ENCODE data around the gene SYT8. TPM values are rescaled to one million over a fixed set of nuclear protein-coding genes. Genes with fewer than 3 reads are reported as not detected.
A peak's percentile ranks its signal among the peaks of the same experiment; 100 is the strongest.
"Not testable (repeated sequence)": the region's sequence is repeated elsewhere in the genome, so short reads cannot be mapped to it uniquely, and the experiment has no call there.

The SYT8 gene
- total RNA-seq, 4 donors from 2014 or later = not detected

DNA sequence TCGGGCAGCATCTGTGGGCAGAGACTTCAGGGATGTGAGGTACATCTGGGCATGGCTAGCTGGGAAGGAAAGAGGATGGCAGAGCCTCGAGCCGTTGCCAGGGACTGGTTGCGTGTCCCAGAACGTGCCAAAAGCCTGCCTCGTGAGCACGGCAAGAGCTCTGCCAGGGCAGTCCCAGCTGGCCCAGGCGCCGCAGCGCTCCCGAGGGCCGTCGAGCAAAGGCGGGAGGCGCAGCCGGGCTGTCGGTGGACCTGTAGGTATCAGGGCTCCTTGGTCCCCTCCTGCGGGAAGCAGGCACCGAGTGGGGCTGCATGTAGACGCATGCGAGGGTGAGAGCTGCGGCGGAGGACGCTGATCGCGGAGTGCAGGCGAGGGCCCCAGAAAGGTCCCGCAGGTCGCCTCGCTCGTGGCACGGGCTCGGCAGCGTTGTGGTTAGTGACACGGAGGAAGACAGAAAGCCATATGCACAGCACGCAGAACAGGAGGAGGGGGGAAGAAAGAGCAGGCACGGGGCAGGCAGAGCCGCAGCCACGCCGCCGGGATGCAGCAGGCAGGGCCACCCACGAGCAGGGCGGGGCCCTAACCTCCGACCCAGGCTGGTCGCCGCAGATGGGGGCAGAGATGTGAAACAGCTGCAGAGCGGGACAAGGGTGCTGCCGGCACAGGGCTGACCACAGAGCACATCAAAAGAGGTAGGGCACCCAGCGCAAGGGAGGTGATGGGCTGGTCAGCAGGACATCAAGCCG lies 36.1 kb downstream of the SYT8 start:
- DNase-seq (no peak), ATAC-seq (peak in 1 of 2 donors; percentile 38)
- Histone ChIP-seq H3K9me3 (no peaks in the 10 kb centered on the region), H3K4me1 (peaks cover 5 to 16% of the 10 kb centered on the region in 2 donors), H3K36me3 (no peaks in the 10 kb centered on the region), H3K27me3 (peaks cover 34 to 67% (median 63%) of the 10 kb centered on the region in 3 donors), H3K27ac (peak overlapping the region; percentile 58 to 73 (median 69)), H3K4me3 (peak overlapping the region; percentile 21 to 37 (median 32))
- intact Hi-C loops (cut with DNase I; ENCODE audit: low total_unique reads) (no loop called here), in situ Hi-C loops (cut with MboI; ENCODE audit: low sequenced_read_pairs in 4 of 4) (no loop called here)
- TF ChIP-seq POLR2A (IDR thresholded peaks at IDR 0.05) (no peak), CTCF (IDR thresholded peaks at IDR 0.05 in 4 of 5, conservative IDR thresholded peaks at IDR 0.05 in 1 of 5) (no peak)

- no peaks in the 10 kb centered on the region for H3K9me3 ChIP-seq
- ATAC-seq = no peak
- intact Hi-C loops (cut with DNase I; ENCODE audit: low total_unique reads) = no loop called here
- H3K4me3 ChIP-seq = peak overlapping the region in 3 of 4 donors; percentile 17 to 37 (median 21)
- no peak for DNase-seq
- H3K4me1 ChIP-seq = peaks cover 5 to 22% of the 10 kb centered on the region in 2 donors
- H3K27ac ChIP-seq = peak overlapping the region; percentile 58 to 73 (median 69)
- peaks cover 34 to 67% (median 63%) of the 10 kb centered on the region in 3 donors for H3K27me3 ChIP-seq
- H3K36me3 ChIP-seq = no peaks in the 10 kb centered on the region
- in situ Hi-C loops (cut with MboI; ENCODE audit: low sequenced_read_pairs in 4 of 4) = no loop called here
- TF ChIP-seq CTCF (IDR thresholded peaks at IDR 0.05 in 4 of 5, conservative IDR thresholded peaks at IDR 0.05 in 1 of 5) (no peak), POLR2A (IDR thresholded peaks at IDR 0.05) (no peak)
These were observed 36.7 kb downstream of the SYT8 start for GRCh38 chr11:1871531-1871930.

DNA sequence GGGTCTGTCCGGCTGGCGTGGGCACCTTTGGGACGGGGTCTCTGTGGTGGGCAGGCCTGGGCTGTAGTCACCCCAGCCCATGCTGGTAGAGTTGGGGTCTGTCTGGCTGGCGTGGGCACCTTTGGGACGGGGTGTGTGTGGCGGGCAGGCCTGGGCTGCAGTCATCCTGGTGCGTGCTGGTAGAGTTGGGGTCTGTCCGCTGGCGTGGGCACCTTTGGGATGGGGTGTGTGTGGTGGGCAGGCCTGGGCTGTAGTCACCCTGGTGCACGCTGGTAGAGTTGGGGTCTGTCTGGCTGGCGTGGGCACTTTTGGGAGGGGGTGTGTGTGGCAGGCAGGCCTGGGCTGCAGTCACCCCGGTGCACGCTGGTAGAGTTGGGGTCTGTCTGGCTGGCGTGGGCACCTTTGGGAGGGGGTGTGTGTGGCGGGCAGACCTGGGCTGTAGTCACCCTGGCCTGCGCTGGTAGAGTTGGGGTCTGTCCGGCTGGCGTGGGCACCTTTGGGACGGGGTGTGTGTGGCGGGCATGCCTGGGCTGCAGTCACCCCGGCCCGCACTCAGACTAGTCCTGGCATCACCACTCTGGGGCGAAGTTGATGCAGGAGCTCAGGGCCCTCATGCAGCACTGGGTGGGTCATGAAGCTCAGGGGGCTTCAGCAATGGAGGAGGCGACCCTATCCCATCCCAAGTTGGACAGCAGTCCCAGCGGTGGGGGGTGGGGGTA lies 37.6 kb downstream of the SYT8 start:
- H3K4me3 ChIP-seq = peak overlapping the region in 1 of 4 donors; percentile 37
- peaks cover 34 to 67% (median 63%) of the 10 kb centered on the region in 3 donors for H3K27me3 ChIP-seq
- in situ Hi-C loops (cut with MboI; ENCODE audit: low sequenced_read_pairs in 4 of 4) (no loop called here), intact Hi-C loops (cut with DNase I; ENCODE audit: low total_unique reads) (no loop called here)
- peaks cover 5 to 27% of the 10 kb centered on the region in 2 donors for H3K4me1 ChIP-seq
- no peak for ATAC-seq
- H3K36me3 ChIP-seq = no peaks in the 10 kb centered on the region
- H3K9me3 ChIP-seq = no peaks in the 10 kb centered on the region
- TF ChIP-seq POLR2A (IDR thresholded peaks at IDR 0.05) = no peak
- TF ChIP-seq CTCF (IDR thresholded peaks at IDR 0.05 in 4 of 5, conservative IDR thresholded peaks at IDR 0.05 in 1 of 5) = no peak
- H3K27ac ChIP-seq = peak overlapping the region; percentile 58 to 73 (median 66)
- DNase-seq = peak in 1 of 2 donors; percentile 10

DNA sequence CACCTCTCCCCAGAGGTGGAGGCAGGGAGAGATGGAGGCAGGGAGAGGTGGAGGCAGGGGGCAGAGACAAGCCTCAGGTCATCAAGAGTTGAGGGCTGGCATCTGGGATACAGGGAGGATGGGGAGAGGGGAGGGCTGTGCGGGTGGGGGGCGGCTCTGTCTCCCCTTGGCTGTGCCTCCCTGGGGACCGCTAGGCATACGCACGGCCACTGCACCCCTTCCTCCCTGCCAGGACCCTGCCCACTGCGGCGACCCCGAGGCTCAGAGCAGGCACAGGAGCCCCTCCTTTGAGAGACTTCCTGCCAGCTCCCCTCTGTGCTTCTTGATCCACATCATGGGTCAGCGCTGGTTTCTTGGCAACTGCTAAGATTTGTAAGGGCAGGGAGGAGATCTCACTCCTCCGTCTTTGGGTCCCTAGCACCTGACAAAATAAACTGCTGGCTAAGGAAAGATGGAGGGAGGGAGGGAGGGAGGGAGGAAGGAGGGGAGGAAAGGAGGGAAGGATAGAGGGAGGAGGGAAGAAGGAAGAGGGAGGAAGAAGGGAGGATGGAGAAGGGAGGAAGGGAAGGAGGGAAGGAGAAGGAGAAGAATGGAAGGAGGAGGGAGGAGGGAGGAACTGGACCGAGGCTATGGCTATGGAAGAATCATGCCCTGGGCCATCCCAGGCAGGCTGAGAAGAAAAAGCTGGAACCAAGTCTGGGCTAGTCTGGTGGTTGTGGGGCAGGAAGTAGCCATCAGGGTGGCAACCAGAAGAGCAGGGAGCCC lies 38.4 kb downstream of the SYT8 start:
- TF ChIP-seq CTCF (IDR thresholded peaks at IDR 0.05 in 4 of 5, conservative IDR thresholded peaks at IDR 0.05 in 1 of 5) (no peak), POLR2A (IDR thresholded peaks at IDR 0.05) (no peak)
- in situ Hi-C loops (cut with MboI; ENCODE audit: low sequenced_read_pairs in 4 of 4) = no loop called here
- DNase-seq (peak in 1 of 2 donors; percentile 20), ATAC-seq (peak in 1 of 2 donors; percentile 13)
- Histone ChIP-seq H3K27me3 (peaks cover 34 to 62% (median 60%) of the 10 kb centered on the region in 3 donors), H3K36me3 (no peaks in the 10 kb centered on the region), H3K9me3 (no peaks in the 10 kb centered on the region), H3K4me3 (peak overlapping the region in 1 of 4 donors; percentile 37), H3K4me1 (peaks cover under 1 to 27% of the 10 kb centered on the region in 2 donors), H3K27ac (peak overlapping the region; percentile 58 to 73 (median 66))
- intact Hi-C loops (cut with DNase I; ENCODE audit: low total_unique reads) = no loop called here

GRCh38 chr11:1873813-1874150 lies 39.0 kb downstream of the SYT8 start:
- Histone ChIP-seq H3K27ac (peak overlapping the region; percentile 58 to 73 (median 66)), H3K4me1 (peaks cover 0 to 23% of the 10 kb centered on the region in 2 donors), H3K27me3 (peaks cover 32 to 56% (median 55%) of the 10 kb centered on the region in 3 donors), H3K4me3 (peak overlapping the region in 1 of 4 donors; percentile 37)
- in situ Hi-C loops (cut with MboI; ENCODE audit: low sequenced_read_pairs in 4 of 4); intact Hi-C loops (cut with DNase I; ENCODE audit: low total_unique reads); H3K9me3 ChIP-seq; ATAC-seq; H3K36me3 ChIP-seq: not testable (repeated sequence)
- peak in 1 of 2 donors; percentile 2 for DNase-seq

DNA sequence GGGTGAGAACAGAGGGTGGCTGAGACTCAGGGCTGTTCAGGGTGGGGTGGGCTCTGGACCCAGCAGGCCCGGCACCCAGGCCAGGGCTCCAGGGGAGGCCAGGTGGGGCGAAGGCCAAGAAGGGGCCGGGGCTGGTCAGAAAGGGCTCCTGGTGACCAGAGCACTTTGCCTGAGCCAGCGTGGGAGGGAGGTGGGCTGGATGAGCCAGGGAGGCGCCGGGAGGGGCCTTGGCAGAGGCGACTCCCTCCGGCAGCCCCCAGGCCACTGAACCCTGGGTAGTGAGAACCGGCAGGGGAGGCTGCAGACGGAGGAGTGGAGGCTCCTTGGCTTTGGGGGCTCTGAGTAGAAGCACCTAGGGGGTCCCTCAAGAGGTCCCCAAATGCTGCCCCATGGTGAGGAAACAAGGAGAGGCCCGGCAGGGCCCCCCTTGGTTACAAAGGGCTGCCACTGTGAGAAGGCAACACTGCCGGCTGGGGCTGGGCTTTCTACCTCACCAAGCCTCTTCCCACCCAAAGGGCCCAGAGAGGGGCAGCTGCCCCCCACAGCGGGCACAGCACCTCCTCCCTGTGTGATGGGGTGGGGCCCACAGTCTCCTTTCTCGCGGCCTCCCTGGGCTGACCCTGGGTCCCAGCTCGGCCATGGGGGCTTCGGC lies 39.8 kb downstream of the SYT8 start:
- H3K4me3 ChIP-seq; intact Hi-C loops (cut with DNase I; ENCODE audit: low total_unique reads); ATAC-seq; H3K36me3 ChIP-seq; H3K9me3 ChIP-seq; DNase-seq: not testable (repeated sequence)
- H3K27ac ChIP-seq = peak overlapping the region; percentile 84 to 89 (median 88)
- in situ Hi-C loops (cut with MboI; ENCODE audit: low sequenced_read_pairs in 4 of 4) = loop anchor here in 1 of 4 donors (25.0 kb wide), 1 partner anchor 288 kb away; the partner anchor contains the start of genes INS and TH
- H3K4me1 ChIP-seq = peaks cover 0 to 19% of the 10 kb centered on the region in 2 donors
- peaks cover 26 to 49% (median 47%) of the 10 kb centered on the region in 3 donors for H3K27me3 ChIP-seq

All from gastrocnemius medialis (tissue), 4 donors.